ENCODE data around the gene TOMM34.

TOMM34 gene

GRCh38 chr20:44930517-44931168 lies 29.6 kb downstream of the TOMM34 start:
- ChIA-PET POLR2A (ENCODE audit: low non-redundant PET) (interaction anchor here (0.8 to 1.2 kb wide), 2 partner anchors 9 to 12 kb away, joined by 3 read pairs; no protein-coding TSS in a partner anchor), CTCF (interaction anchor here (0.8 kb wide), 1 partner anchor 80 kb away, joined by 3 read pairs; no protein-coding TSS in a partner anchor)
- DNase-seq (ENCODE audit: low spot score), result no peak
- H3K27ac ChIP-seq, result no peak overlapping the region
- no peak for TF ChIP-seq CTCF (conservative IDR thresholded peaks at IDR 0.05; ENCODE audit: low read depth)

- no peak for DNase-seq (ENCODE audit: low spot score)
- CTCF ChIA-PET, result no interaction called here
- POLR2A ChIA-PET (ENCODE audit: low non-redundant PET), result no interaction called here
- no peak overlapping the region for H3K27ac ChIP-seq
- TF ChIP-seq CTCF (conservative IDR thresholded peaks at IDR 0.05; ENCODE audit: low read depth), result no peak
Measured at GRCh38 chr20:44928595-44928994, 31.6 kb downstream of the TOMM34 start.

- no peak for DNase-seq (ENCODE audit: low spot score)
- H3K27ac ChIP-seq, result peak overlapping the region; percentile 37
- no peak for TF ChIP-seq CTCF (conservative IDR thresholded peaks at IDR 0.05; ENCODE audit: low read depth)
- ChIA-PET CTCF (interaction anchor here (1.3 kb wide), 1 partner anchor 512 kb away, joined by 3 read pairs; no protein-coding TSS in a partner anchor), POLR2A (ENCODE audit: low non-redundant PET) (interaction anchor here (0.6 to 0.7 kb wide), 3 partner anchors 8 to 32 kb away, joined by 3 to 7 read pairs (median 3); no protein-coding TSS in a partner anchor)
Measured at GRCh38 chr20:44924541-44924940, 35.7 kb downstream of the TOMM34 start.

GRCh38 chr20:44921447-44921846 lies 38.8 kb downstream of the TOMM34 start:
- TF ChIP-seq CTCF (conservative IDR thresholded peaks at IDR 0.05; ENCODE audit: low read depth), result no peak
- no peak for DNase-seq (ENCODE audit: low spot score)
- ChIA-PET POLR2A (ENCODE audit: low non-redundant PET) (no interaction called here), CTCF (no interaction called here)
- H3K27ac ChIP-seq, result no peak overlapping the region

- DNase-seq (ENCODE audit: low spot score), result no peak
- POLR2A ChIA-PET (ENCODE audit: low non-redundant PET), result no interaction called here
- no peak for TF ChIP-seq CTCF (conservative IDR thresholded peaks at IDR 0.05; ENCODE audit: low read depth)
- no peak overlapping the region for H3K27ac ChIP-seq
- CTCF ChIA-PET, result interaction anchor here (0.8 to 1.0 kb wide), 2 partner anchors 19 to 125 kb away, joined by 3 read pairs; no protein-coding TSS in a partner anchor
Measured at GRCh38 chr20:44918761-44919160, 41.4 kb downstream of the TOMM34 start.

- no peak overlapping the region for H3K27ac ChIP-seq
- CTCF ChIA-PET, result interaction anchor here (0.6 to 1.0 kb wide), 3 partner anchors 20 to 125 kb away, joined by 3 to 4 read pairs (median 3); no protein-coding TSS in a partner anchor
- no peak for TF ChIP-seq CTCF (conservative IDR thresholded peaks at IDR 0.05; ENCODE audit: low read depth)
- POLR2A ChIA-PET (ENCODE audit: low non-redundant PET), result no interaction called here
- DNase-seq (ENCODE audit: low spot score), result no peak
Measured at GRCh38 chr20:44918342-44918741, 41.9 kb downstream of the TOMM34 start.
